Keratinocyte (primary cell): Measurements from ENCODE around the gene TAOK3. TPM values are rescaled to one million over a fixed set of nuclear protein-coding genes. Genes with fewer than 3 reads are reported as not detected.

Experiments
- DNase-seq: peaks from one replicate; pipeline ENCODE4 v3.0.0-alpha.2; 2011; ENCODE audit warnings: low read depth, missing footprints, low spot score
- FAIRE-seq: peaks from 2 replicates; lab custom pipeline; 2011; peaks lifted over from hg19 to GRCh38; lab: Jason Lieb, UNC
- H2AFZ ChIP-seq: 2 replicates; pipeline ENCODE4 v1.6.0; 2012; ENCODE audit warnings: low read length, control low read depth, inconsistent platforms; ENCODE audit not compliant: control insufficient read depth
- H3K27ac ChIP-seq: 2 replicates; pipeline ENCODE4 v1.5.1; 2011; ENCODE audit warnings: low read length; ENCODE audit not compliant: control insufficient read depth, insufficient read depth
- H3K27me3 ChIP-seq: 3 replicates; pipeline ENCODE4 v1.6.0; 2011; ENCODE audit warnings: low read length; ENCODE audit not compliant: control insufficient read depth, insufficient read depth; ENCODE audit errors: extremely low read depth
- H3K36me3 ChIP-seq, 2 experiments: 2 replicates in 1 of 2; 3 replicates in 1 of 2; pipeline ENCODE4 v1.5.1; 2011; ENCODE audit warnings: low read length in 2 of 2, mild to moderate bottlenecking in 1 of 2; ENCODE audit not compliant: control insufficient read depth in 2 of 2, insufficient read depth in 2 of 2; ENCODE audit errors: extremely low read depth in 1 of 2
- H3K4me1 ChIP-seq: 3 replicates; pipeline ENCODE4 v1.5.1; 2011; ENCODE audit warnings: low read length; ENCODE audit not compliant: control insufficient read depth, insufficient read depth; ENCODE audit errors: extremely low read depth
- H3K4me2 ChIP-seq: 3 replicates; pipeline ENCODE4 v1.6.0; 2011; ENCODE audit warnings: low read depth, low read length; ENCODE audit not compliant: control insufficient read depth, insufficient read depth; ENCODE audit errors: extremely low read depth
- H3K4me3 ChIP-seq, 3 experiments: fragments of 200-600 bp in 1 of 3; sonication (generic) in 1 of 3; 2 replicates in 2 of 3; 3 replicates in 1 of 3; pipeline ENCODE4 v1.5.1; 2011 to 2016; ENCODE audit warnings: low read length in 3 of 3, mild to moderate bottlenecking in 3 of 3, control low read depth in 2 of 3, inconsistent platforms in 1 of 3, low read depth in 1 of 3, mixed read lengths in 1 of 3, mixed run types in 1 of 3, moderate library complexity in 1 of 3; ENCODE audit not compliant: control insufficient read depth in 2 of 3, insufficient read depth in 2 of 3; ENCODE audit errors: extremely low read depth in 1 of 3
- H3K79me2 ChIP-seq: 2 replicates; pipeline ENCODE4 v1.6.0; 2012; ENCODE audit warnings: low read length; ENCODE audit not compliant: control insufficient read depth, insufficient read depth
- H3K9ac ChIP-seq: 3 replicates; pipeline ENCODE4 v1.6.0; 2011; ENCODE audit warnings: low read length; ENCODE audit not compliant: control insufficient read depth, insufficient read depth; ENCODE audit errors: extremely low read depth
- H3K9me1 ChIP-seq: 3 replicates; pipeline ENCODE4 v1.6.0; 2011; ENCODE audit warnings: low read length; ENCODE audit not compliant: control insufficient read depth, insufficient read depth; ENCODE audit errors: extremely low read depth
- H3K9me3 ChIP-seq: 2 replicates; pipeline ENCODE4 v1.5.1; 2012; ENCODE audit warnings: low read depth, low read length; ENCODE audit not compliant: control insufficient read depth
- H4K20me1 ChIP-seq: 3 replicates; pipeline ENCODE4 v1.6.0; 2011; ENCODE audit warnings: low read length; ENCODE audit not compliant: control insufficient read depth, insufficient read depth; ENCODE audit errors: extremely low read depth
- CTCF ChIP-seq, 3 experiments: IDR thresholded peaks in 1 of 3; conservative IDR thresholded peaks in 1 of 3; optimal IDR thresholded peaks in 1 of 3; 2 replicates in 2 of 3; 3 replicates in 1 of 3; pipeline versions ENCODE3 to v1.5.1; 2011; ENCODE audit warnings: low read length in 3 of 3, mild to moderate bottlenecking in 3 of 3, moderate library complexity in 2 of 3, control low read depth in 1 of 3, inconsistent platforms in 1 of 3; ENCODE audit not compliant: insufficient read depth in 2 of 3; ENCODE audit errors: extremely low read depth in 1 of 3
- EZH2 ChIP-seq: IDR thresholded peaks from one replicate; pipeline ENCODE4 v1.6.1; 2012; ENCODE audit warnings: inconsistent platforms, mild to moderate bottlenecking, low read length, moderate library complexity
- dilution Hi-C: fragments of 300-500 bp; cut with MboI; formaldehyde crosslinking; loops from one replicate; pipeline ENCODE4 v1.7.0; 2020; ENCODE audit warnings: low sequenced_read_pairs; ENCODE audit not compliant: extremely low pct_ligation_motif_present
- polyA plus RNA-seq, 5 experiments: library from polyadenylated mRNA; depleted of rRNA in 3 of 5; stranded (reverse) in 3 of 5; stranded (forward) in 1 of 5; unstranded in 1 of 5; fragments of >200 nt; gene quantifications; 1 replicate in 1 of 5; 2 replicates in 3 of 5; 3 replicates in 1 of 5; pipeline versions ENCODE4 v1.2.1 to v1.2.3, GENCODE V29; 2011 to 2012; ENCODE audit warnings: missing spikeins in 2 of 5, low read depth in 1 of 5, low replicate concordance in 1 of 5

The TAOK3 gene
- polyA plus RNA-seq, 1 donor (not counting 4 experiments of a cell fraction or from before 2014, with no cell fraction given) = 35.0 TPM

- Histone ChIP-seq H3K36me3 (no peaks in the 10 kb centered on the region), H3K4me1 (peaks cover 33% of the 10 kb centered on the region), H2AFZ (no peak overlapping the region), H3K9me1 (no peaks in the 10 kb centered on the region), H4K20me1 (peaks cover 3% of the 10 kb centered on the region), H3K9ac (peak overlapping the region; percentile 84), H3K4me3 (peak overlapping the region; percentile 55 to 89 (median 86)), H3K9me3 (no peaks in the 10 kb centered on the region), H3K4me2 (peak overlapping the region; percentile 70), H3K27me3 (no peaks in the 10 kb centered on the region), H3K27ac (peak overlapping the region; percentile 81), H3K79me2 (peaks cover 64% of the 10 kb centered on the region)
- dilution Hi-C loops = no loop called here
- TF ChIP-seq CTCF (optimal IDR thresholded peaks at IDR 0.05 in 1 of 3, IDR thresholded peaks at IDR 0.05 in 1 of 3, conservative IDR thresholded peaks at IDR 0.05 in 1 of 3; ENCODE audit: extremely low read depth in 1 of 3, insufficient read depth in 2 of 3, low read length in 3 of 3) (no peak), EZH2 (no peak)
- FAIRE-seq (no peak), DNase-seq (no peak)
These were observed 909 bp upstream of the TAOK3 start for GRCh38 chr12:118373616-118374015.

DNA sequence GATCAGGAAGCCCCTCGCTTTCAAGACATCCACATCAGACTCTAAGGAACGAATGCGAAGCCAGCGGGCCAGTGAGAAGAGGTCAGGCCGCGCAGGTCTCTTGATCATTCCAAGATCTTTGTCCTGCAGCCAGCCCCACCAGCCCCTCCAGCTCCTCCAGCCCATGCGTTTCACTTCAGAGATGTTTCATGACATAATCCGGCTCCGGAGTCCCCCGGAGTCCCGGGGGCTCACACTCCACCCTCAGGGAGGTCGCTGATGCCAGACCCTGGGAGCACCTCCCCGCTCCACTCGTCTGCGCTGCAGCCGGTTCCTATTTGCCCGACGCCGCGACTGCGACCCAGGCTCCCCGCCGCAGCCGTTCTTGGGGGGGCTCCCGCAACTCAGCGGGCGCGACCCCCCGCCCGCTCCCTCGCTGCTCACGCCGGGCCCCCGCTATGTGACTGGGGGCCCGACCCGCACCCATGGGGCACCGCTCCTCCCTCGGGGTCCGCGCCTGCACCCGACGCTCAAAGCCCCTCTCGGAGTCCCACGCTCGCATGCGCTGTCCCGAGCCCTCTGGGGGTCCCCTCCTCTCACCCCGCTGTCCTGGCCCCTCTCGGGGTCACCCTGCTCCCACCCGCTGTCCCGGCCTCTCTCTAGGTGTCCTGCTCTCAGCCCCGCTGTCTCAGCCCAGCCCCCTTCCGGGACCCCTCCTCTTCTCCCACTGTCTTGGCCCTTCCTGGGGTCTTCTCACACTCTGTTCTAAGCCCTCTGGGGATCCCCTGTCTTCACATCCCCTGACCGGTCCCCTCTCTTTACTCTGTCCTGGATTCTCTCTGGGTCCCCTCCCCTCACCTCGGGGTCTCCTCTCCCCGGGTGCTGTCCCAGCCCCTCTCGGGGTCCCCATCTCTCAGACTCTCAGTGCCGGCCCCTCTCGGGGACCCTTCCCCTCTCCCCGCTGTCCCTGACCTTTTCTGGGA, 1.1 kb downstream of the TAOK3 start:
- Histone ChIP-seq H3K27ac (peak overlapping the region; percentile 66), H3K27me3 (no peaks in the 10 kb centered on the region), H2AFZ (no peak overlapping the region), H3K9ac (peak overlapping the region; percentile 85), H3K79me2 (peaks cover 62% of the 10 kb centered on the region), H3K9me1 (no peaks in the 10 kb centered on the region), H3K4me3 (peak overlapping the region; percentile 87 to 97 (median 91)), H3K4me2 (peak overlapping the region; percentile 80), H3K36me3 (no peaks in the 10 kb centered on the region), H3K4me1 (peaks cover 27% of the 10 kb centered on the region), H4K20me1 (no peaks in the 10 kb centered on the region), H3K9me3 (no peaks in the 10 kb centered on the region)
- FAIRE-seq (no peak), DNase-seq (no peak)
- dilution Hi-C loops = no loop called here
- TF ChIP-seq EZH2 (no peak), CTCF (optimal IDR thresholded peaks at IDR 0.05 in 1 of 3, IDR thresholded peaks at IDR 0.05 in 1 of 3, conservative IDR thresholded peaks at IDR 0.05 in 1 of 3; ENCODE audit: extremely low read depth in 1 of 3, insufficient read depth in 2 of 3, low read length in 3 of 3) (no peak)
